HepG2 (cell line): ENCODE measurements around the gene DYSF. TPM values are rescaled to one million over a fixed set of nuclear protein-coding genes. Genes with fewer than 3 reads are reported as not detected.
A peak's percentile ranks its signal among the peaks of the same experiment; 100 is the strongest.

Experiments used
- ASH2L ChIP-seq: fragments of 300-600, 200-600 bp; sonication (generic); IDR thresholded peaks from 2 replicates; pipeline ENCODE4 v1.7.0; 2017; ENCODE audit warnings: low read depth, mild to moderate bottlenecking, moderate library complexity, mixed read lengths, low read length; ENCODE audit not compliant: insufficient read length
- FOXA3 ChIP-seq: IDR thresholded peaks from 2 replicates; pipeline ENCODE4 v1.6.1; 2016; ENCODE audit warnings: missing genetic modification reagents, missing compliant biosample characterization
- HHEX ChIP-seq: IDR thresholded peaks from 2 replicates; pipeline ENCODE4 v1.6.1; 2016; ENCODE audit warnings: control low read depth
- NR0B2 ChIP-seq: sonication (generic); formaldehyde crosslinking; IDR thresholded peaks from 2 replicates; pipeline ENCODE4 v1.4.0; 2020; ENCODE audit warnings: mild to moderate bottlenecking, missing genetic modification reagents
- RARG ChIP-seq: sonication (generic); formaldehyde crosslinking; IDR thresholded peaks from 2 replicates; pipeline ENCODE4 v1.4.0; 2020; ENCODE audit warnings: low read depth, mild to moderate bottlenecking, missing genetic modification reagents
- RBFOX2 ChIP-seq: fragments of 200-400 bp; formaldehyde crosslinking; IDR thresholded peaks from 2 replicates; pipeline ENCODE4 v1.6.1; 2017; ENCODE audit warnings: low read depth, mild to moderate bottlenecking, low read length
- SAFB2 ChIP-seq: sonication (generic); formaldehyde crosslinking; IDR thresholded peaks from 2 replicates; pipeline ENCODE4 v1.5.1; 2020; ENCODE audit warnings: missing genetic modification reagents, low read depth, mild to moderate bottlenecking, borderline replicate concordance
- SALL2 ChIP-seq: sonication (generic); formaldehyde crosslinking; IDR thresholded peaks from 2 replicates; pipeline ENCODE4 v1.8.1; 2023; ENCODE audit warnings: mild to moderate bottlenecking, missing genetic modification reagents, inconsistent platforms
- TCF7 ChIP-seq: sonication (generic); IDR thresholded peaks from 2 replicates; pipeline ENCODE4 v1.6.1; 2016; ENCODE audit warnings: antibody characterized with exemption, low read depth
- TSC22D2 ChIP-seq: sonication (generic); formaldehyde crosslinking; IDR thresholded peaks from 2 replicates; pipeline ENCODE4 v1.5.1; 2020; ENCODE audit warnings: missing genetic modification reagents, mild to moderate bottlenecking, borderline replicate concordance
- UBTF ChIP-seq: sonication (generic); formaldehyde crosslinking; IDR thresholded peaks from 2 replicates; pipeline ENCODE4 v1.4.0; 2020; ENCODE audit warnings: mild to moderate bottlenecking, missing genetic modification reagents
- ZBTB33 ChIP-seq: sonication (generic); formaldehyde crosslinking; IDR thresholded peaks from 2 replicates; pipeline ENCODE4 v1.4.0; 2020; ENCODE audit warnings: missing genetic modification reagents
- ZBTB43 ChIP-seq: sonication (generic); formaldehyde crosslinking; conservative IDR thresholded peaks from 2 replicates; pipeline ENCODE4 v1.4.0; 2020; ENCODE audit warnings: missing genetic modification reagents
- ZBTB7B ChIP-seq: sonication (generic); formaldehyde crosslinking; IDR thresholded peaks from 2 replicates; pipeline ENCODE4 v1.4.0; 2020; ENCODE audit warnings: missing genetic modification reagents
- ZFP62 ChIP-seq: sonication (generic); formaldehyde crosslinking; IDR thresholded peaks from 2 replicates; pipeline ENCODE4 v1.4.0; 2020; ENCODE audit warnings: missing genetic modification reagents
- ZNF18 ChIP-seq: sonication (generic); formaldehyde crosslinking; IDR thresholded peaks from 2 replicates; pipeline ENCODE4 v1.8.0; 2022; ENCODE audit warnings: mild to moderate bottlenecking, missing genetic modification reagents; ENCODE audit not compliant: insufficient replicate concordance
- ZNF501 ChIP-seq: sonication (generic); formaldehyde crosslinking; IDR thresholded peaks from 2 replicates; pipeline ENCODE4 v1.5.1; 2020; ENCODE audit warnings: mild to moderate bottlenecking, moderate library complexity, missing genetic modification reagents
- ZNF556 ChIP-seq: sonication (generic); formaldehyde crosslinking; IDR thresholded peaks from 2 replicates; pipeline ENCODE4 v1.4.0; 2020; ENCODE audit warnings: mild to moderate bottlenecking, missing genetic modification reagents, borderline replicate concordance
- ZNF644 ChIP-seq: IDR thresholded peaks from 2 replicates; pipeline ENCODE4 v1.6.1; 2016; ENCODE audit warnings: low read depth
- ZSCAN22 ChIP-seq: sonication (generic); formaldehyde crosslinking; IDR thresholded peaks from 2 replicates; pipeline ENCODE4 v1.4.0; 2020; ENCODE audit warnings: mild to moderate bottlenecking, missing genetic modification reagents
- polyA plus RNA-seq, 8 experiments: library from polyadenylated mRNA; depleted of rRNA in 3 of 8; stranded (reverse) in 7 of 8; unstranded in 1 of 8; fragments of >200 nt; fragmentation: Illumina TruSeq in 4 of 8; extraction: Trizol in 4 of 8; gene quantifications; 2 replicates each; pipeline versions ENCODE4 v1.2.1 to v1.2.3, GENCODE V29; 2011 to 2016; ENCODE audit warnings: low read depth in 4 of 8, missing spikeins in 1 of 8, mixed read lengths in 1 of 8; ENCODE audit not compliant: insufficient read depth in 1 of 8
- total RNA-seq, 5 experiments: library from RNA; depleted of rRNA; stranded (reverse); fragments of >200 nt; fragmentation: Illumina TruSeq; extraction: Trizol; gene quantifications; 2 replicates each; pipeline ENCODE4 v1.2.3, GENCODE V29; 2016; ENCODE audit warnings: low read depth in 1 of 5

DYSF gene
- total and polyA plus RNA-seq, 2 of the 13 experiments (the other 11 are each of a cell fraction or from before 2014, with no cell fraction given): 0.15 to 2.4 TPM

GRCh38 chr2:71466301-71467179 is 13.2 kb downstream of the DYSF start (continued):
- TF ChIP-seq TSC22D2 (CRISPR knock-in tag) (no peak), SALL2 (CRISPR knock-in tag) (no peak), RBFOX2 (no peak), TCF7 (no peak), ZNF644 (CRISPR knock-in tag) (no peak), ZFP62 (no peak), ZBTB33 (CRISPR knock-in tag) (no peak), FOXA3 (CRISPR knock-in tag) (no peak), ASH2L (peak; percentile 68), ZNF556 (CRISPR knock-in tag) (0 out of 2 replicates have a peak, but pooled peaks have one; percentile 34), UBTF (peak; percentile 70; the same call in 1 of the 2 replicates), ZSCAN22 (CRISPR knock-in tag) (no peak), ZNF18 (CRISPR knock-in tag) (no peak), ZBTB7B (CRISPR knock-in tag) (peak; percentile 38; the same call in 1 of the 2 replicates), ZBTB43 (CRISPR knock-in tag) (no peak), NR0B2 (no peak), RARG (CRISPR knock-in tag) (no peak), HHEX (no peak), SAFB2 (CRISPR knock-in tag) (no peak), ZNF501 (CRISPR knock-in tag) (no peak)
